Karpas-422 (cell line): Measurements from ENCODE around the gene ABI3BP. TPM values are rescaled to one million over a fixed set of nuclear protein-coding genes. Genes with fewer than 3 reads are reported as not detected.

Source experiments
- DNase-seq: peaks from one replicate; pipeline ENCODE4 v3.0.0-alpha.2; 2015
- H2AFZ ChIP-seq: fragments of 200-600 bp; sonication (generic); 2 replicates; pipeline ENCODE4 v1.6.1; 2014; ENCODE audit warnings: antibody characterized with exemption, low read length, mixed read lengths
- H3K27ac ChIP-seq: fragments of 200-600 bp; sonication (generic); 2 replicates; pipeline ENCODE4 v1.5.1; 2014; ENCODE audit warnings: mild to moderate bottlenecking, low read length, moderate library complexity
- H3K27me3 ChIP-seq: fragments of 200-600 bp; sonication (generic); 2 replicates; pipeline ENCODE4 v1.6.1; 2014; ENCODE audit warnings: low read length, mixed read lengths
- H3K36me3 ChIP-seq: fragments of 200-600 bp; sonication (generic); 2 replicates; pipeline ENCODE4 v1.6.1; 2014; ENCODE audit warnings: low read length, mixed read lengths; ENCODE audit not compliant: insufficient read depth
- H3K4me1 ChIP-seq: fragments of 200-600 bp; sonication (generic); 2 replicates; pipeline ENCODE4 v1.6.1; 2014; ENCODE audit warnings: mild to moderate bottlenecking, low read length, mixed read lengths
- H3K4me2 ChIP-seq: fragments of 200-600 bp; sonication (generic); 2 replicates; pipeline ENCODE4 v1.6.1; 2014; ENCODE audit warnings: low read length, low read depth, mild to moderate bottlenecking; ENCODE audit not compliant: poor library complexity, severe bottlenecking
- H3K4me3 ChIP-seq: fragments of 200-600 bp; sonication (generic); 2 replicates; pipeline ENCODE4 v1.5.1; 2014; ENCODE audit warnings: mild to moderate bottlenecking, antibody characterized with exemption, low read length, mixed read lengths
- H3K79me2 ChIP-seq: fragments of 200-600 bp; sonication (generic); 2 replicates; pipeline ENCODE4 v1.6.1; 2014; ENCODE audit warnings: mild to moderate bottlenecking, low read length, mixed read lengths
- H3K9ac ChIP-seq: fragments of 200-600 bp; sonication (generic); 2 replicates; pipeline ENCODE4 v1.6.0; 2014; ENCODE audit warnings: low read length
- H3K9me2 ChIP-seq: fragments of 200-600 bp; sonication (generic), shearing (Covaris generic); replicated peaks from 2 replicates; pipeline ENCODE4 v1.6.0; 2014; ENCODE audit warnings: mild to moderate bottlenecking, low read length, moderate library complexity; ENCODE audit not compliant: insufficient read depth
- H3K9me3 ChIP-seq: fragments of 300-700, 200-600 bp; sonication (generic); 2 replicates; pipeline ENCODE4 v1.6.1; 2014; ENCODE audit warnings: low read length, mixed read lengths
- H4K20me1 ChIP-seq: fragments of 200-600 bp; sonication (generic); 2 replicates; pipeline ENCODE4 v1.6.1; 2014; ENCODE audit warnings: mild to moderate bottlenecking, antibody characterized with exemption, low read length, low read depth; ENCODE audit not compliant: insufficient read depth
- total RNA-seq: library from RNA; depleted of rRNA; stranded (reverse); fragments of >200 nt; shearing (Covaris generic); gene quantifications from 2 replicates; pipeline ENCODE4 v1.2.3, GENCODE V29; 2014; ENCODE audit warnings: low replicate concordance

The ABI3BP gene
- total RNA-seq, 1 experiment from 2014 or later: not detected

- H4K20me1 ChIP-seq: no peaks in the 10 kb centered on the region
- no peak for DNase-seq
- H3K4me2 ChIP-seq: no peak overlapping the region
- H3K27me3 ChIP-seq: no peaks in the 10 kb centered on the region
- H3K9me2 ChIP-seq: no peaks in the 10 kb centered on the region
- H3K27ac ChIP-seq: no peak overlapping the region
- no peak overlapping the region for H3K9ac ChIP-seq
- no peaks in the 10 kb centered on the region for H3K4me1 ChIP-seq
- H3K9me3 ChIP-seq: no peaks in the 10 kb centered on the region
- no peak overlapping the region for H2AFZ ChIP-seq
- H3K4me3 ChIP-seq: no peak overlapping the region
- H3K36me3 ChIP-seq: peaks cover 54% of the 10 kb centered on the region
- peaks cover 30% of the 10 kb centered on the region for H3K79me2 ChIP-seq
Observed at GRCh38 chr3:100743535-100743934, 249.7 kb downstream of the ABI3BP start.

- H3K27me3 ChIP-seq: no peaks in the 10 kb centered on the region
- peaks cover 66% of the 10 kb centered on the region for H3K36me3 ChIP-seq
- no peak overlapping the region for H3K4me3 ChIP-seq
- peaks cover 58% of the 10 kb centered on the region for H3K79me2 ChIP-seq
- no peak for DNase-seq
- H3K9me2 ChIP-seq: no peaks in the 10 kb centered on the region
- H2AFZ ChIP-seq: no peak overlapping the region
- no peaks in the 10 kb centered on the region for H4K20me1 ChIP-seq
- H3K9me3 ChIP-seq: no peaks in the 10 kb centered on the region
- H3K9ac ChIP-seq: no peak overlapping the region
- H3K27ac ChIP-seq: no peak overlapping the region
- no peaks in the 10 kb centered on the region for H3K4me1 ChIP-seq
- H3K4me2 ChIP-seq: no peak overlapping the region
Observed at GRCh38 chr3:100740207-100740606, 253.0 kb downstream of the ABI3BP start.

- Histone ChIP-seq H4K20me1 (no peaks in the 10 kb centered on the region), H3K9me2 (no peaks in the 10 kb centered on the region), H3K4me1 (no peaks in the 10 kb centered on the region), H3K4me3 (no peak overlapping the region), H3K27me3 (no peaks in the 10 kb centered on the region), H3K4me2 (no peak overlapping the region), H3K79me2 (peaks cover 85% of the 10 kb centered on the region), H2AFZ (no peak overlapping the region), H3K36me3 (peaks cover 74% of the 10 kb centered on the region), H3K9me3 (no peaks in the 10 kb centered on the region), H3K27ac (no peak overlapping the region), H3K9ac (no peak overlapping the region)
- no peak for DNase-seq
Observed at GRCh38 chr3:100737334-100737733, 255.9 kb downstream of the ABI3BP start.

- Histone ChIP-seq H3K27ac (no peak overlapping the region), H3K27me3 (no peaks in the 10 kb centered on the region), H4K20me1 (no peaks in the 10 kb centered on the region), H3K79me2 (peaks cover 92% of the 10 kb centered on the region), H3K4me2 (no peak overlapping the region), H3K9me3 (no peaks in the 10 kb centered on the region), H3K4me1 (no peaks in the 10 kb centered on the region), H3K9ac (no peak overlapping the region), H3K4me3 (no peak overlapping the region), H2AFZ (no peak overlapping the region), H3K36me3 (peaks cover 71% of the 10 kb centered on the region), H3K9me2 (no peaks in the 10 kb centered on the region)
- DNase-seq: no peak
Observed at GRCh38 chr3:100732435-100732834, 260.8 kb downstream of the ABI3BP start.

GRCh38 chr3:100730524-100730923, 262.7 kb downstream of the ABI3BP start:
- no peak overlapping the region for H3K9ac ChIP-seq
- no peaks in the 10 kb centered on the region for H4K20me1 ChIP-seq
- H3K9me3 ChIP-seq: no peaks in the 10 kb centered on the region
- no peak overlapping the region for H3K4me2 ChIP-seq
- no peaks in the 10 kb centered on the region for H3K9me2 ChIP-seq
- H3K27ac ChIP-seq: no peak overlapping the region
- peaks cover 70% of the 10 kb centered on the region for H3K36me3 ChIP-seq
- H3K4me3 ChIP-seq: no peak overlapping the region
- H3K4me1 ChIP-seq: no peaks in the 10 kb centered on the region
- peaks cover 93% of the 10 kb centered on the region for H3K79me2 ChIP-seq
- DNase-seq: no peak
- no peaks in the 10 kb centered on the region for H3K27me3 ChIP-seq
- no peak overlapping the region for H2AFZ ChIP-seq

- no peak overlapping the region for H3K4me2 ChIP-seq
- H3K79me2 ChIP-seq: peaks cover 89% of the 10 kb centered on the region
- no peaks in the 10 kb centered on the region for H3K27me3 ChIP-seq
- H3K27ac ChIP-seq: no peak overlapping the region
- H3K36me3 ChIP-seq: peaks cover 59% of the 10 kb centered on the region
- H4K20me1 ChIP-seq: no peaks in the 10 kb centered on the region
- H3K9me2 ChIP-seq: no peaks in the 10 kb centered on the region
- H2AFZ ChIP-seq: no peak overlapping the region
- DNase-seq: no peak
- H3K4me3 ChIP-seq: no peak overlapping the region
- H3K4me1 ChIP-seq: no peaks in the 10 kb centered on the region
- H3K9me3 ChIP-seq: no peaks in the 10 kb centered on the region
- no peak overlapping the region for H3K9ac ChIP-seq
Observed at GRCh38 chr3:100726706-100727105, 266.5 kb downstream of the ABI3BP start.

GRCh38 chr3:100725935-100726513, 267.2 kb downstream of the ABI3BP start:
- peaks cover 89% of the 10 kb centered on the region for H3K79me2 ChIP-seq
- DNase-seq: no peak
- peaks cover 63% of the 10 kb centered on the region for H3K36me3 ChIP-seq

GRCh38 chr3:100720426-100720825, 272.8 kb downstream of the ABI3BP start:
- no peak for DNase-seq
- Histone ChIP-seq H3K79me2 (peaks cover 94% of the 10 kb centered on the region), H3K4me1 (no peaks in the 10 kb centered on the region), H3K9me3 (no peaks in the 10 kb centered on the region), H3K27ac (no peak overlapping the region), H3K9me2 (no peaks in the 10 kb centered on the region), H3K9ac (no peak overlapping the region), H3K4me2 (no peak overlapping the region), H3K4me3 (no peak overlapping the region), H2AFZ (no peak overlapping the region), H3K36me3 (peaks cover 75% of the 10 kb centered on the region), H4K20me1 (peaks cover 11% of the 10 kb centered on the region), H3K27me3 (no peaks in the 10 kb centered on the region)

More at GRCh38 chr3:100725935-100726513, 267.2 kb downstream of the ABI3BP start:
- H3K9ac ChIP-seq: no peak overlapping the region
- no peaks in the 10 kb centered on the region for H3K9me3 ChIP-seq
- H3K27ac ChIP-seq: no peak overlapping the region
- no peak overlapping the region for H2AFZ ChIP-seq
- H3K9me2 ChIP-seq: no peaks in the 10 kb centered on the region
- no peak overlapping the region for H3K4me2 ChIP-seq
- no peaks in the 10 kb centered on the region for H3K4me1 ChIP-seq
- no peaks in the 10 kb centered on the region for H4K20me1 ChIP-seq
- H3K4me3 ChIP-seq: no peak overlapping the region
- H3K27me3 ChIP-seq: no peaks in the 10 kb centered on the region
